HCT116 (cell line): Measurements from ENCODE around the gene TEP1. TPM values are rescaled to one million over a fixed set of nuclear protein-coding genes. Genes with fewer than 3 reads are reported as not detected.

Experiments used
- ATAC-seq: fragments of 200-7000 bp; cut with Tn5 transposase; 2 replicates; pipeline ENCODE4 v1.9.1; 2020; ENCODE audit warnings: mild to moderate bottlenecking, moderate library complexity
- BruUV-seq: library from RNA; stranded (reverse); fragments of 400-500 nt; replicated peaks from 2 replicates; lab custom pipeline; 2021; lab: Mats Ljungman, UMichigan
- CTCF ChIA-PET: fragments of 300-600 bp; sonication (Branson Sonifier 250); formaldehyde crosslinking; loops from one replicate; lab custom pipeline; 2021; ENCODE audit warnings: antibody characterized with exemption; lab: Charles Lee
- POLR2A ChIA-PET: fragments of 300-600, 350-600 bp; sonication (Branson Sonifier 250); formaldehyde crosslinking; loops from one replicate; lab custom pipeline; 2021; ENCODE audit warnings: antibody characterized with exemption; lab: Charles Lee
- RAD21 ChIA-PET, 2 experiments: fragments of 300-600 bp; sonication (Branson Sonifier 250); formaldehyde crosslinking; loops; one replicate each; lab custom pipeline; 2023; ENCODE audit warnings: low total read pairs in 2 of 2; ENCODE audit not compliant: uncharacterized antibody in 2 of 2, unreplicated experiment in 2 of 2, low non-redundant PET in 1 of 2; lab: Charles Lee
- DNase-seq: peaks from one replicate; pipeline ENCODE4 v3.0.0-alpha.2; 2010; ENCODE audit warnings: low read depth, low spot score
- H2AFZ ChIP-seq: fragments of 200-600 bp; shearing (Covaris generic), sonication (generic); 2 replicates; pipeline ENCODE4 v1.6.1; 2017; ENCODE audit warnings: low read depth, mixed run types, mixed read lengths, antibody characterized with exemption, low read length; ENCODE audit not compliant: poor library complexity, severe bottlenecking
- H3K27ac ChIP-seq: 2 replicates; pipeline ENCODE4 v1.5.1; 2012; ENCODE audit warnings: low read depth, low read length
- H3K27me3 ChIP-seq: fragments of 200-600 bp; sonication (generic); 2 replicates; pipeline ENCODE4 v1.6.1; 2016; ENCODE audit warnings: mixed run types, low read length, mixed read lengths; ENCODE audit not compliant: insufficient read depth
- H3K36me3 ChIP-seq, 2 experiments: fragments of 200-500 bp in 1 of 2; fragments of 200-600 bp in 1 of 2; sonication (Bioruptor generic) in 1 of 2; sonication (generic) in 1 of 2; 2 replicates each; pipeline versions ENCODE4 v1.5.1 to v1.6.1; 2014 to 2016; ENCODE audit warnings: low read length in 2 of 2, inconsistent platforms in 1 of 2, mixed read lengths in 1 of 2, mixed run types in 1 of 2; ENCODE audit not compliant: insufficient read depth in 2 of 2, control insufficient read depth in 1 of 2
- H3K4me1 ChIP-seq, 2 experiments: fragments of 200-600 bp in 1 of 2; sonication (generic) in 1 of 2; 2 replicates each; pipeline versions ENCODE4 v1.5.1 to v1.6.1; 2012 to 2017; ENCODE audit warnings: low read length in 2 of 2, inconsistent platforms in 1 of 2, mild to moderate bottlenecking in 1 of 2, mixed read lengths in 1 of 2, mixed run types in 1 of 2, moderate library complexity in 1 of 2; ENCODE audit not compliant: insufficient read depth in 2 of 2, control insufficient read depth in 1 of 2
- H3K4me2 ChIP-seq: fragments of 200-600 bp; sonication (generic); 2 replicates; pipeline ENCODE4 v1.6.1; 2017; ENCODE audit warnings: mixed run types, low read length, mixed read lengths
- H3K4me3 ChIP-seq, 2 experiments: fragments of 200-600 bp in 1 of 2; sonication (generic) in 1 of 2; replicated peaks in 1 of 2; 2 replicates each; pipeline ENCODE4 v1.5.1; 2011 to 2016; ENCODE audit warnings: low read length in 2 of 2, control low read depth in 1 of 2, low read depth in 1 of 2, mild to moderate bottlenecking in 1 of 2, mixed read lengths in 1 of 2, mixed run types in 1 of 2
- H3K79me2 ChIP-seq: fragments of 200-600 bp; sonication (generic); 2 replicates; pipeline ENCODE4 v1.6.1; 2017; ENCODE audit warnings: mild to moderate bottlenecking, mixed run types, low read length, moderate library complexity, mixed read lengths; ENCODE audit not compliant: insufficient read depth
- H3K9ac ChIP-seq: fragments of 200-600 bp; sonication (generic); 2 replicates; pipeline ENCODE4 v1.6.1; 2016; ENCODE audit warnings: low read length, mixed read lengths
- H3K9me2 ChIP-seq: fragments of 200-600 bp; sonication (generic), shearing (Covaris generic); 2 replicates; pipeline ENCODE4 v1.6.1; 2017; ENCODE audit warnings: mixed run types, mild to moderate bottlenecking, moderate library complexity; ENCODE audit not compliant: insufficient read depth
- H3K9me3 ChIP-seq, 2 experiments: fragments of 200-500 bp in 1 of 2; fragments of 200-600 bp in 1 of 2; sonication (Bioruptor generic) in 1 of 2; sonication (generic) in 1 of 2; 2 replicates each; pipeline ENCODE4 v1.6.1; 2014 to 2017; ENCODE audit warnings: low read length in 2 of 2, mixed read lengths in 2 of 2, inconsistent platforms in 1 of 2, low read depth in 1 of 2, mild to moderate bottlenecking in 1 of 2, mixed run types in 1 of 2, moderate library complexity in 1 of 2; ENCODE audit not compliant: control insufficient read depth in 1 of 2, insufficient read depth in 1 of 2
- H4K20me1 ChIP-seq: fragments of 200-600 bp; sonication (generic), shearing (Covaris generic); 2 replicates; pipeline ENCODE4 v1.6.1; 2017; ENCODE audit warnings: mixed run types, mild to moderate bottlenecking, moderate library complexity; ENCODE audit not compliant: insufficient read depth
- EZH2 ChIP-seq: fragments of 200-600 bp; sonication (generic); IDR thresholded peaks from 2 replicates; pipeline ENCODE4 v1.6.1; 2017; ENCODE audit warnings: antibody characterized with exemption, mixed run types
- JUND ChIP-seq: IDR thresholded peaks from 2 replicates; pipeline ENCODE4 v1.6.1; 2012
- SRF ChIP-seq: IDR thresholded peaks from 2 replicates; pipeline ENCODE4 v1.6.1; 2012; ENCODE audit warnings: low read depth
- ZBTB33 ChIP-seq: IDR thresholded peaks from 2 replicates; pipeline ENCODE4 v1.6.1; 2011; ENCODE audit warnings: mild to moderate bottlenecking, low read length, moderate library complexity; ENCODE audit not compliant: insufficient replicate concordance; ENCODE audit errors: extremely low read depth
- ZFX ChIP-seq: fragments of 450-650 bp; IDR thresholded peaks from 2 replicates; pipeline ENCODE4 v1.6.1; 2017
- intact Hi-C: fragments of 100-400 bp; cut with micrococcal nuclease; formaldehyde crosslinking; loops from 2 replicates; pipeline ENCODE4 v1.10.0; 2022
- total RNA-seq: library from RNA; stranded (reverse); gene quantifications from one replicate; pipeline ENCODE4 v1.2.1, GENCODE V29; 2021; ENCODE audit not compliant: unreplicated experiment

The TEP1 gene
- total RNA-seq, 1 experiment from 2014 or later, result 22.4 TPM

GRCh38 chr14:20460458-20461224 is 47.3 kb upstream of the TEP1 start:
- H2AFZ ChIP-seq, result no peak overlapping the region
- BruUV-seq, result no TSS peak
- TF ChIP-seq JUND (no peak), EZH2 (no peak), ZFX (0 out of 2 replicates have a peak, but pooled peaks have one; percentile 67), SRF (no peak), ZBTB33 (no peak)
- TF ChIP-seq, all 23 proteins: peak for 1
- ChIA-PET RAD21 (interaction anchor here in 1 of 2 experiments (1.2 kb wide), 1 partner anchor 118 kb away, joined by 3 read pairs; the partner anchor contains the start of gene PARP2), CTCF (interaction anchor here (0.9 to 1.5 kb wide), 7 partner anchors 27 to 197 kb away, joined by 3 to 9 read pairs (median 4); partner anchors contain the start of gene TEP1), POLR2A (interaction anchor here (0.9 to 1.7 kb wide), 9 partner anchors 9 to 170 kb away, joined by 3 to 26 read pairs (median 4); partner anchors contain the start of genes PARP2, PNP and TEP1)
- peak overlapping the region; percentile 72 to 85 for H3K4me3 ChIP-seq
- peak overlapping the region; percentile 87 for H3K27ac ChIP-seq
- H3K79me2 ChIP-seq, result peaks cover 45% of the 10 kb centered on the region
- H4K20me1 ChIP-seq, result no peaks in the 10 kb centered on the region
- H3K27me3 ChIP-seq, result no peaks in the 10 kb centered on the region
- intact Hi-C loops, result loop anchor here (1.0 kb wide), 1 partner anchor 117 kb away; the partner anchor contains the start of gene PARP2
- H3K9me2 ChIP-seq, result no peaks in the 10 kb centered on the region
- peak overlapping the region; percentile 99 for H3K4me2 ChIP-seq
- H3K9ac ChIP-seq, result peak overlapping the region; percentile 84
- no peak for DNase-seq
- ATAC-seq, result peak; percentile 52
- H3K36me3 ChIP-seq, result peaks cover 25 to 36% of the 10 kb centered on the region in 2 experiments
- peaks cover 25 to 31% of the 10 kb centered on the region in 2 experiments for H3K4me1 ChIP-seq
- no peaks in the 10 kb centered on the region for H3K9me3 ChIP-seq
